GM12878 (cell line): ENCODE results near the gene RASAL1. TPM values are rescaled to one million over a fixed set of nuclear protein-coding genes. Genes with fewer than 3 reads are reported as not detected.

Experiments used
- ATAC-seq: fragments of 200-7000 bp; cut with Tn5 transposase; 3 replicates; pipeline ENCODE4 v1.9.1; 2020; ENCODE audit warnings: mild to moderate bottlenecking, moderate library complexity
- BruUV-seq: library from RNA; stranded (reverse); fragments of 400-500 nt; replicated peaks from 2 replicates; lab custom pipeline; 2021; lab: Mats Ljungman, UMichigan
- CTCF ChIA-PET: fragments of 300-600 bp; sonication (Branson Sonifier 250); formaldehyde crosslinking; extraction: SDS; loops from one replicate; lab custom pipeline; 2021; ENCODE audit warnings: inconsistent platforms; lab: Yijun Ruan, JAX
- POLR2A ChIA-PET: fragments of 350-600 bp; formaldehyde crosslinking; extraction: SDS; loops from one replicate; lab custom pipeline; 2021; ENCODE audit warnings: inconsistent platforms; lab: Charles Lee
- RAD21 ChIA-PET: fragments of 300-600 bp; sonication (Branson Sonifier 250); formaldehyde crosslinking; loops from one replicate; lab custom pipeline; 2023; ENCODE audit warnings: antibody characterized with exemption; ENCODE audit not compliant: unreplicated experiment; lab: Charles Lee
- SMC1A ChIA-PET: fragments of 300-600 bp; sonication (Branson Sonifier 250); formaldehyde crosslinking; loops from one replicate; lab custom pipeline; 2023; ENCODE audit not compliant: unreplicated experiment, uncharacterized antibody; lab: Charles Lee
- DNase-seq: peaks from one replicate; pipeline ENCODE4 v3.0.0-alpha.2; 2011; ENCODE audit warnings: low read depth, low spot score
- FAIRE-seq: peaks from 3 replicates; lab custom pipeline; 2011; peaks lifted over from hg19 to GRCh38; lab: Jason Lieb, UNC
- H2AFZ ChIP-seq: 2 replicates; pipeline ENCODE4 v1.6.0; 2011; ENCODE audit warnings: low read depth, low read length, control low read depth; ENCODE audit not compliant: control insufficient read depth
- H3K27ac ChIP-seq: 2 replicates; pipeline ENCODE4 v1.5.1; 2011; ENCODE audit warnings: control low read depth; ENCODE audit not compliant: control insufficient read depth, insufficient read depth
- H3K27me3 ChIP-seq, 2 experiments: replicated peaks in 1 of 2; 2 replicates each; pipeline versions ENCODE4 v1.6.0 to v1.6.1; 2011; ENCODE audit warnings: low read length in 1 of 2; ENCODE audit not compliant: control insufficient read depth in 2 of 2, insufficient read depth in 2 of 2
- H3K36me3 ChIP-seq, 2 experiments: 2 replicates each; pipeline ENCODE4 v1.5.1; 2011; ENCODE audit warnings: low read length in 1 of 2; ENCODE audit not compliant: control insufficient read depth in 2 of 2, insufficient read depth in 2 of 2
- H3K4me1 ChIP-seq: 2 replicates; pipeline ENCODE4 v1.6.1; 2011; ENCODE audit warnings: mild to moderate bottlenecking, low read length, moderate library complexity, mixed read lengths; ENCODE audit not compliant: control insufficient read depth, insufficient read depth
- H3K4me2 ChIP-seq: 2 replicates; pipeline ENCODE4 v1.6.0; 2011; ENCODE audit warnings: control low read depth; ENCODE audit not compliant: control insufficient read depth, insufficient read depth
- H3K4me3 ChIP-seq: fragments of 200-600 bp; sonication (generic); 2 replicates; pipeline ENCODE4 v1.5.1; 2016
- H3K79me2 ChIP-seq: 2 replicates; pipeline ENCODE4 v1.6.0; 2011; ENCODE audit warnings: low read length; ENCODE audit not compliant: control insufficient read depth, insufficient read depth
- H3K9ac ChIP-seq: 2 replicates; pipeline ENCODE4 v1.8.0; 2011; ENCODE audit warnings: low read length, control low read depth, mixed read lengths; ENCODE audit not compliant: control insufficient read depth, insufficient read depth
- H3K9me3 ChIP-seq: replicated peaks from 3 replicates; pipeline ENCODE4 v1.5.1; 2011; ENCODE audit warnings: mild to moderate bottlenecking, low read length; ENCODE audit not compliant: control insufficient read depth, insufficient read depth
- H4K20me1 ChIP-seq: 2 replicates; pipeline ENCODE4 v1.6.0; 2011; ENCODE audit not compliant: control insufficient read depth, insufficient read depth
- ATF3 ChIP-seq: IDR thresholded peaks from 2 replicates; pipeline ENCODE4 v1.6.1; 2011; ENCODE audit warnings: low read depth, mild to moderate bottlenecking, low read length, moderate library complexity, borderline replicate concordance; ENCODE audit errors: extremely low read depth
- CBX5 ChIP-seq: sonication (generic); IDR thresholded peaks from 2 replicates; pipeline ENCODE4 v1.6.1; 2016; ENCODE audit warnings: low read depth, moderate library complexity, mild to moderate bottlenecking, inconsistent platforms
- IKZF1 ChIP-seq: fragments of 450-650 bp; conservative IDR thresholded peaks from 2 replicates; pipeline ENCODE4 v1.6.1; 2017; ENCODE audit warnings: antibody characterized with exemption, mild to moderate bottlenecking
- NFXL1 ChIP-seq: fragments of 450-650 bp; IDR thresholded peaks from 2 replicates; pipeline ENCODE4 v1.6.1; 2017; ENCODE audit warnings: antibody characterized with exemption, mild to moderate bottlenecking, borderline replicate concordance
- ZNF207 ChIP-seq: fragments of 450-650 bp; IDR thresholded peaks from 2 replicates; pipeline ENCODE4 v1.6.1; 2014; ENCODE audit warnings: antibody characterized with exemption, mild to moderate bottlenecking, borderline replicate concordance
- WGBS: methylation state at CpG from one replicate; pipeline ENCODE4 v1.1.6; 2016; ENCODE audit warnings: low lambda C conversion rate; ENCODE audit not compliant: insufficient replicate concordance, insufficient coverage; ENCODE audit errors: missing lambda C conversion rate; 5-methylcytosine and 5-hydroxymethylcytosine counted together
- in situ Hi-C: fragments of 300-500 bp; cut with MboI; formaldehyde crosslinking; loops from 9 replicates; pipeline ENCODE4 v1.14.3; 2018; ENCODE audit warnings: mixed read lengths
- intact Hi-C: fragments of 100-400 bp; cut with micrococcal nuclease; formaldehyde crosslinking; loops from one replicate; pipeline ENCODE4 v1.14.2; 2022; ENCODE audit not compliant: unreplicated experiment
- polyA plus RNA-seq, 11 experiments: library from polyadenylated mRNA; depleted of rRNA in 4 of 11; unstranded in 6 of 11; stranded (reverse) in 5 of 11; fragments of >200 nt; fragmentation: Nextera tagmentation in 4 of 11; fragmentation: Illumina TruSeq in 1 of 11; extraction: Ambion mirVana in 4 of 11; extraction: Trizol in 1 of 11; gene quantifications; 1 replicate in 1 of 11; 2 replicates in 10 of 11; pipeline versions ENCODE4 v1.2.1 to v1.2.3, GENCODE V29; 2011 to 2016; ENCODE audit warnings: inconsistent platforms in 2 of 11, missing spikeins in 2 of 11, low read depth in 1 of 11
- total RNA-seq, 4 experiments: library from RNA; depleted of rRNA in 3 of 4; stranded (reverse); fragments of >200 nt in 3 of 4; fragmentation: Illumina TruSeq in 1 of 4; extraction: Trizol in 1 of 4; gene quantifications; 2 replicates each; pipeline versions ENCODE4 v1.2.1 to v1.2.3, GENCODE V29; 2013 to 2021
- TF ChIP-seq, protein P1 (sequence below): fragments of 450-650 bp; IDR thresholded peaks from 2 replicates; pipeline ENCODE4 v1.6.1; 2016; ENCODE audit warnings: mild to moderate bottlenecking

Gene RASAL1
- total and polyA plus RNA-seq, 10 of the 15 experiments (the other 5 are each of a cell fraction or from before 2014, with no cell fraction given), result 0.12 to 1.0 (median 0.52) TPM; not detected in 6

- TF ChIP-seq NFXL1 (no peak), ATF3 (no peak), CBX5 (no peak)
- TF ChIP-seq, protein P1, sequence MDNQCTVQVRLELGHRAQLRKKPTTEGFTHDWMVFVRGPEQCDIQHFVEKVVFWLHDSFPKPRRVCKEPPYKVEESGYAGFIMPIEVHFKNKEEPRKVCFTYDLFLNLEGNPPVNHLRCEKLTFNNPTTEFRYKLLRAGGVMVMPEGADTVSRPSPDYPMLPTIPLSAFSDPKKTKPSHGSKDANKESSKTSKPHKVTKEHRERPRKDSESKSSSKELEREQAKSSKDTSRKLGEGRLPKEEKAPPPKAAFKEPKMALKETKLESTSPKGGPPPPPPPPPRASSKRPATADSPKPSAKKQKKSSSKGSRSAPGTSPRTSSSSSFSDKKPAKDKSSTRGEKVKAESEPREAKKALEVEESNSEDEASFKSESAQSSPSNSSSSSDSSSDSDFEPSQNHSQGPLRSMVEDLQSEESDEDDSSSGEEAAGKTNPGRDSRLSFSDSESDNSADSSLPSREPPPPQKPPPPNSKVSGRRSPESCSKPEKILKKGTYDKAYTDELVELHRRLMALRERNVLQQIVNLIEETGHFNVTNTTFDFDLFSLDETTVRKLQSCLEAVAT, result 0 out of 2 replicates have a peak, but pooled peaks have one; percentile 30
Measured at GRCh38 chr12:113155060-113155459, 19.5 kb upstream of the RASAL1 start (continued).

DNA sequence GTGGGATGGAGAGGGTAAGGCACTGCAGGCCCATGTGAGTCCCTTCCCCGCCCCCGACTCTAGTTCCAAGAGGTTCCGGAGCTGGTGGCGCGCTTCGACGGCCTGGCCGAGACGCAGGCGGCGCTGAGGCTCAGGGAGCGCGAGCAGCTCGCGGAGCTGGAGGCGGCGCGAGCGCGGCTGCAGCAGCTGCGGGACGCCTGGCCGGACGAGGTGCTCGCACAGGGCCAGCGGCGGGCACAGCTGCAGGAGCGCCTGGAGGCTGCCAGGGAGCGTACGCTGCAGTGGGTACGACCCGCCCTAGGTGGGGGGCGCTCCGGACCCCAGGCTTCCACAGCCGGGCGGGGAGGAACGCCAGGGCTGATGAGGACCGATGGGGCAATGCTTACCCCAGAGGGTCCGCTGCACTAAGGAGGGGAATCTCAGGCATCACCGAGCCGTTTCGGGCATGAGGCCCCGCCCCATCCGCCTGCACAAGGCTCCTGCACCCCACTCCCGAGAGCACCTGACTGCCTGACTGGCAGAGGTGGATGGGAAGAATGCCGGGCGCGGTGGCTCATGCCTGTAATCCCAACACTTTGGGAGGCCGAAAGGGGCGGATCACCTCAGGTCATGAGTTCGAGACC is 18.9 kb upstream of the RASAL1 start:
- Histone ChIP-seq H3K79me2 (no peaks in the 10 kb centered on the region), H3K4me3 (no peak overlapping the region), H3K27ac (no peak overlapping the region), H3K36me3 (peaks cover 0 to 15% of the 10 kb centered on the region in 2 experiments; a peak in 3 of 4 replicates), H2AFZ (peak overlapping the region; percentile 18), H3K4me1 (peaks cover 15% of the 10 kb centered on the region), H4K20me1 (no peaks in the 10 kb centered on the region), H3K9ac (no peak overlapping the region), H3K27me3 (peaks cover 7 to 8% of the 10 kb centered on the region in 2 experiments; a peak in 2 of 4 replicates), H3K9me3 (no peaks in the 10 kb centered on the region), H3K4me2 (peak overlapping the region; percentile 66)
- ChIA-PET RAD21 (interaction anchor here (0.6 to 3.2 kb wide), 11 partner anchors 12 to 135 kb away, joined by 3 to 29 read pairs (median 6); no protein-coding TSS in a partner anchor), POLR2A (interaction anchor here (0.6 kb wide), 1 partner anchor 45 kb away, joined by 3 read pairs; no protein-coding TSS in a partner anchor), SMC1A (interaction anchor here (0.9 to 6.1 kb wide), 7 partner anchors 10 to 105 kb away, joined by 3 to 37 read pairs (median 5); no protein-coding TSS in a partner anchor), CTCF (interaction anchor here (1.0 to 5.2 kb wide), 10 partner anchors 19 to 165 kb away, joined by 3 to 33 read pairs (median 9); no protein-coding TSS in a partner anchor)
- no peak for TF ChIP-seq ZNF207
- peak; percentile 22; the same call in 1 of the 2 replicates for TF ChIP-seq IKZF1
- 15% methylated on average over 51 of the region's 51 CpGs for WGBS
- in situ Hi-C loops, result loop anchor here (5.0 kb wide), 1 partner anchor 107 kb away; no protein-coding TSS in a partner anchor
- no peak for FAIRE-seq
- no TSS peak for BruUV-seq
- no peak for DNase-seq
- ATAC-seq, result peak; percentile 40
- intact Hi-C loops, result loop anchor here (5.0 kb wide), 1 partner anchor 47 kb away; no protein-coding TSS in a partner anchor
